ENCODE data around the gene ZNF311. TPM values are rescaled to one million over a fixed set of nuclear protein-coding genes. Genes with fewer than 3 reads are reported as not detected.
A peak's percentile ranks its signal among the peaks of the same experiment; 100 is the strongest.
"Not testable (repeated sequence)": the region's sequence is repeated elsewhere in the genome, so short reads cannot be mapped to it uniquely, and the experiment has no call there.

ZNF311 gene
- polyA plus RNA-seq, 10 donors: 1.6 to 3.0 (median 2.4) TPM

DNA sequence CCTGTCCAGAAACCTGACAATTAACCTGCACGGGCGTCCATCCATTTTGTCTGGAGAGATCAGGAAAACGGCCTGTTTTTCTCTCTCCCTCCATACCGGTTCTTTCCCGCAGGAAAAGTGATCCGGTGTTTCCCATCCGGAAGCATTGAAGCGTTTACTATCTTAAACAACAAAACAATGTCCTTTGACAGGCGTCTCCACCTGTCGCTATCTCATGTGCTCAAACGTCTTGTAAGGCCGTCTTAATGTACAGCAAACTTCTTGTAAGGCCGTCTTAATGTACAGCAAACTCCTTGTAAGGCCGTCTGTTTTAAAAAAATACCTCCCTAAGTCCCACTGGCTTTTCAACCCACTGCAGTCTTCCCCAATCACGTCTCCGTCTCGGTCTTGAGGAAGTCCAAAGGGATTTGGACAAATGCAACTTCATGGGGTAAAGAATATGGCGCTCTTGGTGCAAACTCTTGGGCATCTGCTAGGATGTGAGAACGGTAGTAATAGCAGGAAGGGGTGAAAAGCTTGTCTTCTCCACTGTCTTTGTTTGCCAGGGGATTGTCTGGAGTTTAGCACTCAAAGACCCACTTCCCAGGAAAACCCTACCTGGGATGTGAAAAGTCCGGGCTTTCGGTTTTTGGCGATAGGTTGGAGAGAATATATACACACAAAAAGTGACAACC is 51.4 kb downstream of the ZNF311 start:
- DNase-seq: peak in 1 of 3 donors; percentile 37

DNA sequence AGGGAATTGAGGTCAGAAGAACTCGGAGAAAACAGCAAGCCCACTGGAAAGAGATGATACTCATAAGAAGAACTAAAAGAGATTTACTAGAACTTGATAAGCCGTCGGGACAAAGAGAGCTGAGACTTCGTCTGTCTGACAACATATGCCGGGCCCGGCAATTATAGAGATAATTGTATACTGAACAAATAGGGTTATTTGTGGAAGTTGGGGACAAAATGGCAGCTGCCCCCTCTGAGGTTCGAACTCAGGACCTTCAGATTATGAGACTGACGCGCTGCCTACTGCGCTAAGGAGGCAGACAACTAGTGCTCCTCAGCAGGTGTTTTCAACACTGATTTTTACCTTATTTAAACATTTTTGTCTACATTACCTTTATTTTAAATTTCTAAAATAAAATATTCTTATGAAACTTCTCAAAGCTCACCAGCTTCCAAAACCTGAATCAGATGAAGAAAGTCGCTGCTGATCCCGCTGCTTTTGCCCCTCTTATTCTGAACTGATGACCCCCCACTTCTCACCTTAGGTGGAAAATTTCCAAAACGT is 52.0 kb downstream of the ZNF311 start:
- peak in 2 of 3 donors; percentile 23 to 35 for DNase-seq

DNA sequence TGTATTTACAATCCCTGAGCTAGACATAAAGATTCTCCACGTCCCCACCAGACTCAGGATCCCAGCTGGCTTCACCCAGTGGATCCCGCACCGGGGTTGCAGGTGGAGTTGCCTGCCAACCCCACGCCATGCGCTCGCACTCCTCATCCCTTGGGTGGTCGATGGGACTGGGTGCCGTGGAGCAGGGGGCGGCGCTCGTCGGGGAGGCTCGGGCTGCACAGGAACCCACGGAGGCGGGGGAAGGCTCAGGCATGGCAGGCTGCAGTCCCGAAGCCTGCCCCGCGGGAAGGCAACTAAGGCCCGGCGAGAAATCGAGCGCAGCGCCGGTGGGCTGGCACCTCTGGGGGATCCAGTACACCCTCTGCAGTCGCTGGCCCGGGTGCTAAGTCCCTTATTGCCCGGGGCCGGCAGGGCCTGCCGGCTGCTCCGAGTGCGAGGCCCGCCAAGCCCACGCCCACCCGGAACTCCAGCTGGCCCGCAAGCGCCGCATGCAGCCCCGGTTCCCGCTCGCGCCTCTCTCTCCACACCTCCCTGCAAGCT is 55.4 kb downstream of the ZNF311 start:
- not testable (repeated sequence) for DNase-seq

DNA sequence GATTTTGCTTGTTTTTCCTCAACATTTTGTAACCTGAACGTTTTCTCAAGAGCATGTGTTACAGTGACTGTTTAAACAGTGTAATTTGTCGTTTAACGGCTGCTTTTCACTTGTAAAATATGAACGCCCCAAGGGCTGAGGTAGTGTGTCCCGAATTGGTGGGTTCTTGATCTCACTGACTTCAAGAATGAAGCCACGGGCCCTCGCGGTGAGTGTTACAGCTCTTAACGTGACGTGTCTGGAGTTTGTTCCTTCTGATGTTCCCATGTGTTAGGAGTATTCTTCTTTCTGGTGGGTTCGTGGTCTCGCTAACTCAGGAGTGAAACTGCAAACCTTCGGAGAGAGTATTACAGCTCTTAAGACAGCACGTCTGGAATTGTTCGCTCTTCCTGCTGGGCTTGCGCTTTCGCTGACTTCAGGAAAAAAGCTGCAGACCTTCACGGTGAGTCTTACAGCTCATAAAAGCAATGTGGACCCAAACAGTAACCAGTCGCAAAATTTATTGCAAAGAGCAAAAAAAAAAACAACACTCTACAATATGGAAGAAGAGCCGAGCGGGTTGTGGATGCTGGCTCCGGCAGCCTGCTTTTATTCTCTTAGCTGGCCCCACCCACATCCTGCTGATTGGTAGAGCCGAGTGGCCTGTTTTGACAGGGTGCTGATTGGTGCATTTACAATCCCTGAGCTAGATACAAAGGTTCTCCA is 56.2 kb downstream of the ZNF311 start:
- DNase-seq: no peak

DNA sequence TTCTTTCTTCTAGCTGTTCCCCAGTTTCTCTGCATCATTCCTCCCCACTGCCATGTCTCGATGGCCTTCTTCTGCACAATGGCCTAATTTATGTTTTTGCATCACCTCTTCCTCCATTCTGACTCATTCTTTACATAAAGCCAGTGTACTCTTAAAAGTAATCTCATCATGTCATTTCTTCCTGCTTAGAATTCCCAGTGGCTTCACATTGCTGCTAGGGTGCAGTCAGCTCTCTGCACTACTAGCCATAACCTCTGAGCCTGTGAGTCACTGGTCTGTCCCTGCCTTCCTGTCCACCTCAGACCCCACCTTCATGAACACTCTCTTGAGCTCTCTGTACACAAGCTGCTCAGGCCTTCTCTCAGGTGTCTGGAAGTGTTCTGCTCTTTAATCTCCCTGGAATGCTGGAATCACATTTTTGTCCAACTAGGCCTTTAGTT is 57.3 kb downstream of the ZNF311 start:
- DNase-seq: no peak

DNA sequence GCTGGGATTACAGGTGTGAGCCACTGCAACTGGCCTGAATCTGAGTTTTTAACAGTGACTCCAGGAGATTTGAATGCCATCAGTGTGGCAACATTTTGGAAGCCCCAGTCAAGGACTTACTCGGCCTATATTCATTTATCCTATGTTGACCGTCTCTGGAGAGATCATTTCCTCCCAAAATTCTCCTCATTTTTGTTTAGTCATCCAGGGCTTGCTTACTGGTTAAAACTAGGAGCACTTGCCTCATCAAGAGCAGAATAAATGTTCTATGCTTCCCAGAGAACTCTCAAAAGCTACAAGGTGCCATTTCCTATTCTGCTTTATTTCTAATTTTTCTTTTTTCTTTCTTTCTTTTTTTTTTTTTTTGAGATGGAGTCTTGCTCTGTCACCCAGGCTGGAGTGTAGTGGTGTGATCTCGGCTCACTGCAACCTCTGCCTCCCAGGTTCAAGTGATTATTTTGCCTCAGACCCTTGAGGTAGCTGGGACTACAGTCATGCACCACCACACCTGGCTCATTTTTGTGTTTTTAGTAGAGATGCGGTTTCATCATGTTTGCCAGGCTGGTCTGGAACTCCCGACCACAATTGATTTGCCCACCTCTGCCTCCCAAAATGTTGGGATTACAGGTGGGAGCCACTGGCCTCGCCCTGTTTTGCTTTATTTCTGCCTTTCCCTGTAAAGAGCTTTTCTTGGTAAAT is 57.9 kb downstream of the ZNF311 start:
- no peak for DNase-seq

DNA sequence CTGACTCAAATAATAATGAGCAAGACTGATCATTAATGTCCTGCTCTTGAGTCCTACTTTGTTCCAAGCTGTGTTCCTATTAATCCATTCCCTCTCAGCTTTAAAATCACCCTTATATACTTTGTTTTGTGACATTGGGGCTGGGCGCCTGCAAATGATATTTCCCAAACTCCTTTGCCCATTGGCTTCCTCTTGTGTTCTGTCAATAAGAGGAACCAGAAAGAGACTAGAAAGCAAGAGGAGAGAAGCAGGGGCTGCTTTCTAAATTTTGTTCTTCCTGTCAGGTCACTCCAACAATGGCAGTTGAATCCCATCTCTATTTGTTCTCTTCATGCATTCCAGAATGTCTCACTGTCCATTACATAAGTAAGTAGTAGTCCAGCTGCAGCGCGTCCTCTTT is 59.8 kb downstream of the ZNF311 start:
- no peak for DNase-seq

Other genes starting within 250 kb of the ZNF311 start
- gene TRIM27, start 81.3 kb downstream of the ZNF311 start, polyA plus RNA-seq (ENCODE audit: insufficient read length in 10 of 10): 10 to 100 TPM; 37.8 to 64.7 (median 45.3) TPM
- gene OR2W1, start 39.9 kb upstream of the ZNF311 start, polyA plus RNA-seq (ENCODE audit: insufficient read length in 10 of 10): not detected
- gene OR2B3, start 82.0 kb upstream of the ZNF311 start, polyA plus RNA-seq (ENCODE audit: insufficient read length in 10 of 10): not detected
- not detected for gene OR2J1, start 94.2 kb upstream of the ZNF311 start, polyA plus RNA-seq (ENCODE audit: insufficient read length in 10 of 10)
- gene OR2J3, start 102.7 kb upstream of the ZNF311 start, polyA plus RNA-seq (ENCODE audit: insufficient read length in 10 of 10): not detected
- under 1 TPM in 1 of 10 donors, not detected in 9; 0.18 TPM for gene OR2J2, start 165.6 kb upstream of the ZNF311 start, polyA plus RNA-seq (ENCODE audit: insufficient read length in 10 of 10)